Breast epithelium (tissue), 3 donors: ENCODE results near the gene SIGLEC10.

ENCODE experiments used
- POLR2A ChIP-seq: fragments of 450-650 bp; IDR thresholded peaks from one replicate; pipeline ENCODE4 v1.6.1; 2016; ENCODE audit warnings: antibody characterized with exemption, mild to moderate bottlenecking, moderate library complexity
- TF ChIP-seq, protein P1 (sequence below), 3 donors: fragments of 450-650 bp; IDR thresholded peaks; one replicate each; pipeline ENCODE4 v1.5.1; 2016 to 2017; ENCODE audit warnings: antibody characterized with exemption in 3 of 3, mild to moderate bottlenecking in 3 of 3, moderate library complexity in 3 of 3

DNA sequence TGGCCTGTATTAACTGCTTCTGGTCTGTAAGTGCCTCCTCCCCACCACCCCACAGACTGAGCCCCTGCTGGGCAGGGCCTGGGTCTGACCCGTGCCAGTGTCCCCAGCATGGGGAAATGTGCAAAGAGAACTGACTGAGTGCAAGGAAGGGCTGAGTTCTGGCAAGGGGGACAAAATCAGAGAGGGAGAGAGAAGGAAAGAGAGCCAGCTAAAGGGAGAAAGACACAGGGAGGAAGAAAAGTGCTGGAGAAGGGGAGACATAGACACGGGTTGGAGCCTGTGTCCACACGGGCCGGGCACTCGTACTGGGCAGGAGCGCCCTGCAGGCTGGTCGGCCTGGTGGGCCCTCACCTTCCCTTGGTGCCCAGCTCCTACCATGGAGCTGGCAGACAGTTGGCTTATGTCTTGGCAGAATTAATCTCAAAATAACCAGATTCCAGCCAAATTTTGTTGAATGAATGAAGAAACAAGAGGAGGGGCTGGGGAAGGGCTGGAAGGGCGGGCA lies 46.2 kb downstream of the SIGLEC10 start:
- TF ChIP-seq POLR2A = no peak
- TF ChIP-seq, protein P1, sequence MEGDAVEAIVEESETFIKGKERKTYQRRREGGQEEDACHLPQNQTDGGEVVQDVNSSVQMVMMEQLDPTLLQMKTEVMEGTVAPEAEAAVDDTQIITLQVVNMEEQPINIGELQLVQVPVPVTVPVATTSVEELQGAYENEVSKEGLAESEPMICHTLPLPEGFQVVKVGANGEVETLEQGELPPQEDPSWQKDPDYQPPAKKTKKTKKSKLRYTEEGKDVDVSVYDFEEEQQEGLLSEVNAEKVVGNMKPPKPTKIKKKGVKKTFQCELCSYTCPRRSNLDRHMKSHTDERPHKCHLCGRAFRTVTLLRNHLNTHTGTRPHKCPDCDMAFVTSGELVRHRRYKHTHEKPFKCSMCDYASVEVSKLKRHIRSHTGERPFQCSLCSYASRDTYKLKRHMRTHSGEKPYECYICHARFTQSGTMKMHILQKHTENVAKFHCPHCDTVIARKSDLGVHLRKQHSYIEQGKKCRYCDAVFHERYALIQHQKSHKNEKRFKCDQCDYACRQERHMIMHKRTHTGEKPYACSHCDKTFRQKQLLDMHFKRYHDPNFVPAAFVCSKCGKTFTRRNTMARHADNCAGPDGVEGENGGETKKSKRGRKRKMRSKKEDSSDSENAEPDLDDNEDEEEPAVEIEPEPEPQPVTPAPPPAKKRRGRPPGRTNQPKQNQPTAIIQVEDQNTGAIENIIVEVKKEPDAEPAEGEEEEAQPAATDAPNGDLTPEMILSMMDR (IDR thresholded peaks at IDR 0.05) = no peak
